Erythroblast (primary cell): ENCODE data around the gene SLC41A2.

Experiments
- GATA1 ChIP-seq: IDR thresholded peaks from 2 replicates; pipeline ENCODE4 v1.6.1; 2011; ENCODE audit warnings: low read depth, mild to moderate bottlenecking, control low read depth, low read length, moderate library complexity
- POLR2A ChIP-seq: IDR thresholded peaks from 2 replicates; pipeline ENCODE4 v1.6.1; 2011; ENCODE audit warnings: mild to moderate bottlenecking, low read length

DNA sequence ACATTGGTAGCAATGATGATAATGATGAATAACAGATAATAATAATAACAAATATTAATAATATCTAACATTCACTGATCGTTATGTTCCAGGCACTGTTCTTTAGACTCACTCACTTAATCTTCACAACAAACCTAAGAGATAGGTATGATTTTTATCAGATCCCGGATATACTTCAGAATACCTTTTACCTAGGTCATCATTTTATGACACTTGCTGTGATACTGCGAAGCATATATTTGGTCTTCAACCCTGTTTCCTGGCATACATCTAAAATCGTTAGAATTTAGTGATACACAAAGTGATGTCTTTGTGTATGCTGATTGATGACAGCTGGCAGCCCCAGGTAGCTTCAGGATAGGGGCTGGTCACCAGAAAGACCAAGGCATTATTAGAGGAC lies 46.1 kb downstream of the SLC41A2 start:
- no peak for TF ChIP-seq POLR2A
- no peak for TF ChIP-seq GATA1
